Stimulated activated CD8-positive, alpha-beta memory T cell treated with anti-CD3 and anti-CD28 coated beads, Interleukin-15, amount 100 ng/mL, for 48 hours (primary cell): ENCODE measurements around the gene GNPNAT1.

Experiments used
- DNase-seq, 2 donors: peaks; one replicate each; pipeline ENCODE4 v3.0.0-alpha.2; 2020; ENCODE audit warnings: low read depth in 2 of 2

Gene GNPNAT1

GRCh38 chr14:52791223-52792096 lies at the start of gene GNPNAT1:
GNPNAT1 (minus strand) TSS chr14:52791607; CDS start chr14:52784650, 6,957 bp downstream.
- peak; percentile 79 to 81 for DNase-seq

- DNase-seq: no peak
These were observed 49.5 kb upstream of the GNPNAT1 start for GRCh38 chr14:52840877-52841276.

GRCh38 chr14:52837451-52837850 lies 46.0 kb upstream of the GNPNAT1 start:
- no peak for DNase-seq

GRCh38 chr14:52836063-52836462 lies 44.7 kb upstream of the GNPNAT1 start:
- no peak for DNase-seq

GRCh38 chr14:52835122-52835903 lies 43.9 kb upstream of the GNPNAT1 start:
- DNase-seq: no peak

- no peak for DNase-seq
These were observed 43.0 kb upstream of the GNPNAT1 start for GRCh38 chr14:52834440-52834842.

GRCh38 chr14:52833891-52834290 lies 42.5 kb upstream of the GNPNAT1 start:
- DNase-seq: no peak

- no peak for DNase-seq
These were observed 38.2 kb upstream of the GNPNAT1 start for GRCh38 chr14:52829527-52830185.

- DNase-seq: no peak
These were observed 36.0 kb upstream of the GNPNAT1 start for GRCh38 chr14:52827426-52827825.

- DNase-seq: no peak
These were observed 33.7 kb upstream of the GNPNAT1 start for GRCh38 chr14:52825085-52825484.

GRCh38 chr14:52824462-52824861 lies 33.1 kb upstream of the GNPNAT1 start:
- no peak for DNase-seq

GRCh38 chr14:52821805-52822250 lies 30.4 kb upstream of the GNPNAT1 start:
- no peak for DNase-seq

- DNase-seq: no peak
These were observed 16.7 kb upstream of the GNPNAT1 start for GRCh38 chr14:52808101-52808500.

- DNase-seq: no peak
These were observed 14.7 kb upstream of the GNPNAT1 start for GRCh38 chr14:52806115-52806514.

- no peak for DNase-seq
These were observed 11.2 kb upstream of the GNPNAT1 start for GRCh38 chr14:52802597-52802996.

- no peak for DNase-seq
These were observed 9.8 kb upstream of the GNPNAT1 start for GRCh38 chr14:52801014-52801712.

GRCh38 chr14:52798826-52799225 lies 7.4 kb upstream of the GNPNAT1 start:
- DNase-seq: no peak

- DNase-seq: no peak
These were observed 6.2 kb upstream of the GNPNAT1 start for GRCh38 chr14:52797653-52798052.

- DNase-seq: no peak
These were observed 1.7 kb upstream of the GNPNAT1 start for GRCh38 chr14:52793061-52793460.

GRCh38 chr14:52792097-52792415 lies 649 bp upstream of the GNPNAT1 start:
- DNase-seq: no peak

- DNase-seq: no peak
These were observed 618 bp downstream of the GNPNAT1 start for GRCh38 chr14:52790756-52791222.
